HepG2 (cell line): Measurements from ENCODE around the gene NEDD4L. TPM values are rescaled to one million over a fixed set of nuclear protein-coding genes. Genes with fewer than 3 reads are reported as not detected.
A peak's percentile ranks its signal among the peaks of the same experiment; 100 is the strongest.

Experiments used
- ARID3A ChIP-seq: IDR thresholded peaks from 2 replicates; pipeline ENCODE4 v1.6.1; 2012; ENCODE audit warnings: low read depth, low read length, improper control_type of control experiment
- FOXP4 ChIP-seq: sonication (generic); formaldehyde crosslinking; IDR thresholded peaks from 2 replicates; pipeline ENCODE4 v1.4.0; 2020; ENCODE audit warnings: missing genetic modification reagents
- GPBP1L1 ChIP-seq: sonication (generic); formaldehyde crosslinking; IDR thresholded peaks from 2 replicates; pipeline ENCODE4 v1.5.0; 2020; ENCODE audit warnings: mild to moderate bottlenecking, missing genetic modification reagents
- GZF1 ChIP-seq: sonication (generic); formaldehyde crosslinking; IDR thresholded peaks from 2 replicates; pipeline ENCODE4 v1.5.1; 2020; ENCODE audit warnings: mild to moderate bottlenecking, missing genetic modification reagents
- KDM5A ChIP-seq: fragments of 200-600 bp; sonication (generic); IDR thresholded peaks from 2 replicates; pipeline ENCODE4 v1.7.0; 2018; ENCODE audit warnings: antibody characterized with exemption, mild to moderate bottlenecking, low read length, borderline replicate concordance
- MBNL3 ChIP-seq: fragments of 250-450 bp; sonication (Bioruptor Pico); conservative IDR thresholded peaks from 2 replicates; pipeline ENCODE4 v1.8.0; 2022; ENCODE audit warnings: mild to moderate bottlenecking, inconsistent platforms
- POGK ChIP-seq: sonication (generic); formaldehyde crosslinking; conservative IDR thresholded peaks from 2 replicates; pipeline ENCODE4 v1.8.0; 2022; ENCODE audit warnings: mild to moderate bottlenecking, moderate library complexity, missing genetic modification reagents
- REXO4 ChIP-seq: sonication (generic); formaldehyde crosslinking; IDR thresholded peaks from 2 replicates; pipeline ENCODE4 v1.8.0; 2022; ENCODE audit warnings: missing genetic modification reagents, mild to moderate bottlenecking, borderline replicate concordance
- SCMH1 ChIP-seq: sonication (generic); formaldehyde crosslinking; IDR thresholded peaks from 2 replicates; pipeline ENCODE4 v1.9.0; 2021; ENCODE audit warnings: missing genetic modification reagents, mild to moderate bottlenecking, borderline replicate concordance
- SMYD3 ChIP-seq: sonication (generic); formaldehyde crosslinking; IDR thresholded peaks from 2 replicates; pipeline ENCODE4 v1.8.1; 2023; ENCODE audit warnings: mild to moderate bottlenecking, missing genetic modification reagents
- SP5 ChIP-seq: IDR thresholded peaks from 2 replicates; pipeline ENCODE4 v1.6.1; 2016; ENCODE audit warnings: low read depth, borderline replicate concordance
- ZBTB21 ChIP-seq: sonication (generic); formaldehyde crosslinking; IDR thresholded peaks from 2 replicates; pipeline ENCODE4 v1.4.0; 2020; ENCODE audit warnings: missing genetic modification reagents
- ZBTB49 ChIP-seq: sonication (generic); formaldehyde crosslinking; IDR thresholded peaks from 2 replicates; pipeline ENCODE4 v1.4.0; 2020; ENCODE audit warnings: missing genetic modification reagents, borderline replicate concordance
- ZMYM2 ChIP-seq: sonication (generic); formaldehyde crosslinking; IDR thresholded peaks from 2 replicates; pipeline ENCODE4 v1.8.0; 2022; ENCODE audit warnings: mild to moderate bottlenecking, missing genetic modification reagents
- ZNF274 ChIP-seq: sonication (generic); formaldehyde crosslinking; IDR thresholded peaks from 2 replicates; pipeline ENCODE4 v1.5.1; 2020; ENCODE audit warnings: mild to moderate bottlenecking, missing genetic modification reagents
- ZNF441 ChIP-seq: sonication (generic); formaldehyde crosslinking; IDR thresholded peaks from 2 replicates; pipeline ENCODE4 v1.7.0; 2021; ENCODE audit warnings: missing genetic modification reagents, borderline replicate concordance
- ZNF556 ChIP-seq: sonication (generic); formaldehyde crosslinking; IDR thresholded peaks from 2 replicates; pipeline ENCODE4 v1.4.0; 2020; ENCODE audit warnings: mild to moderate bottlenecking, missing genetic modification reagents, borderline replicate concordance
- ZNF775 ChIP-seq: sonication (generic); formaldehyde crosslinking; IDR thresholded peaks from 2 replicates; pipeline ENCODE4 v1.4.0; 2020; ENCODE audit warnings: missing genetic modification reagents, mild to moderate bottlenecking, moderate library complexity, borderline replicate concordance
- ZNF792 ChIP-seq: IDR thresholded peaks from 2 replicates; pipeline ENCODE4 v1.6.1; 2016
- ZSCAN12 ChIP-seq: sonication (generic); formaldehyde crosslinking; IDR thresholded peaks from 2 replicates; pipeline ENCODE4 v1.9.0; 2021; ENCODE audit warnings: mild to moderate bottlenecking, missing genetic modification reagents
- polyA plus RNA-seq, 8 experiments: library from polyadenylated mRNA; depleted of rRNA in 3 of 8; stranded (reverse) in 7 of 8; unstranded in 1 of 8; fragments of >200 nt; fragmentation: Illumina TruSeq in 4 of 8; extraction: Trizol in 4 of 8; gene quantifications; 2 replicates each; pipeline versions ENCODE4 v1.2.1 to v1.2.3, GENCODE V29; 2011 to 2016; ENCODE audit warnings: low read depth in 4 of 8, missing spikeins in 1 of 8, mixed read lengths in 1 of 8; ENCODE audit not compliant: insufficient read depth in 1 of 8
- total RNA-seq, 5 experiments: library from RNA; depleted of rRNA; stranded (reverse); fragments of >200 nt; fragmentation: Illumina TruSeq; extraction: Trizol; gene quantifications; 2 replicates each; pipeline ENCODE4 v1.2.3, GENCODE V29; 2016; ENCODE audit warnings: low read depth in 1 of 5

NEDD4L gene
- total and polyA plus RNA-seq, 2 of the 13 experiments (the other 11 are each of a cell fraction or from before 2014, with no cell fraction given) = 168 to 390 TPM

- TF ChIP-seq KDM5A (no peak), ZNF775 (peak; percentile 79; the same call in 1 of the 2 replicates), SCMH1 (CRISPR knock-in tag) (no peak), FOXP4 (CRISPR knock-in tag) (peak; percentile 26; the same call in 1 of the 2 replicates), ZNF274 (CRISPR knock-in tag) (no peak), GPBP1L1 (CRISPR knock-in tag) (no peak), POGK (CRISPR knock-in tag) (no peak), ZNF556 (CRISPR knock-in tag) (no peak), ARID3A (no peak), ZBTB21 (CRISPR knock-in tag) (no peak), ZMYM2 (CRISPR knock-in tag) (no peak), ZBTB49 (no peak), GZF1 (no peak), REXO4 (CRISPR knock-in tag) (no peak), ZNF441 (CRISPR knock-in tag) (no peak), MBNL3 (CRISPR knock-in tag) (no peak), ZSCAN12 (CRISPR knock-in tag) (no peak), SP5 (CRISPR knock-in tag) (no peak), ZNF792 (CRISPR knock-in tag) (0 out of 2 replicates have a peak, but pooled peaks have one; percentile 8), SMYD3 (CRISPR knock-in tag) (no peak)
These were observed 2.2 kb downstream of the NEDD4L start (continued) for GRCh38 chr18:58046093-58046793.
